Measurements from ENCODE around the gene ARMC7. TPM values are rescaled to one million over a fixed set of nuclear protein-coding genes. Genes with fewer than 3 reads are reported as not detected.
A peak's percentile ranks its signal among the peaks of the same experiment; 100 is the strongest.

The ARMC7 gene
- total and polyA plus RNA-seq, 2 of the 13 experiments (the other 11 are each of a cell fraction or from before 2014, with no cell fraction given), result 3.9 to 4.2 TPM

GRCh38 chr17:75086496-75087181 is 23.1 kb upstream of the ARMC7 start (continued):
- TF ChIP-seq, protein P1, sequence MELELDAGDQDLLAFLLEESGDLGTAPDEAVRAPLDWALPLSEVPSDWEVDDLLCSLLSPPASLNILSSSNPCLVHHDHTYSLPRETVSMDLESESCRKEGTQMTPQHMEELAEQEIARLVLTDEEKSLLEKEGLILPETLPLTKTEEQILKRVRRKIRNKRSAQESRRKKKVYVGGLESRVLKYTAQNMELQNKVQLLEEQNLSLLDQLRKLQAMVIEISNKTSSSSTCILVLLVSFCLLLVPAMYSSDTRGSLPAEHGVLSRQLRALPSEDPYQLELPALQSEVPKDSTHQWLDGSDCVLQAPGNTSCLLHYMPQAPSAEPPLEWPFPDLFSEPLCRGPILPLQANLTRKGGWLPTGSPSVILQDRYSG (CRISPR knock-in tag; IDR thresholded peaks at IDR 0.05), result no peak
- TF ChIP-seq CREB1 (IDR thresholded peaks at IDR 0.05) (no peak), CREB1 (CRISPR knock-in tag; IDR thresholded peaks at IDR 0.05) (peak; percentile 46; the same call in 1 of the 2 replicates), GLI4 (CRISPR knock-in tag; IDR thresholded peaks at IDR 0.05; ENCODE audit: borderline replicate concordance) (0 out of 2 replicates have a peak, but pooled peaks have one; percentile 49), ZNF75D (CRISPR knock-in tag; IDR thresholded peaks at IDR 0.05; ENCODE audit: borderline replicate concordance) (no peak), HMGA1 (CRISPR knock-in tag; conservative IDR thresholded peaks at IDR 0.05) (no peak), CHD2 (IDR thresholded peaks at IDR 0.05; ENCODE audit: low read depth, low read length) (no peak), ZNF263 (CRISPR knock-in tag; IDR thresholded peaks at IDR 0.05) (peak; percentile 55; the same call in 1 of the 2 replicates), SIN3A (IDR thresholded peaks at IDR 0.05; ENCODE audit: borderline replicate concordance, low read depth, low read length) (peak; percentile 64; the same call in 1 of the 2 replicates), CBX5 (CRISPR knock-in tag; IDR thresholded peaks at IDR 0.05; ENCODE audit: borderline replicate concordance) (0 out of 2 replicates have a peak, but pooled peaks have one; percentile 53), ZMYM4 (CRISPR knock-in tag; IDR thresholded peaks at IDR 0.05) (no peak), ZNF749 (CRISPR knock-in tag; IDR thresholded peaks at IDR 0.05; ENCODE audit: borderline replicate concordance) (no peak; the same call in 1 of the 2 replicates), CEBPG (CRISPR knock-in tag; IDR thresholded peaks at IDR 0.05) (peak; percentile 55; the same call in 1 of the 2 replicates), SP5 (CRISPR knock-in tag; IDR thresholded peaks at IDR 0.05; ENCODE audit: borderline replicate concordance, low read depth) (peak; percentile 79), RARG (CRISPR knock-in tag; IDR thresholded peaks at IDR 0.05; ENCODE audit: low read depth) (no peak), TBP (CRISPR knock-in tag; IDR thresholded peaks at IDR 0.05) (no peak), ZNF878 (CRISPR knock-in tag; IDR thresholded peaks at IDR 0.05) (no peak), ATRX (CRISPR knock-in tag; IDR thresholded peaks at IDR 0.05; ENCODE audit: borderline replicate concordance) (no peak), ZNF720 (CRISPR knock-in tag; IDR thresholded peaks at IDR 0.05) (no peak), ETS1 (CRISPR knock-in tag; IDR thresholded peaks at IDR 0.05) (0 out of 2 replicates have a peak, but pooled peaks have one; percentile 17), NONO (IDR thresholded peaks at IDR 0.05) (no peak), NONO (CRISPR knock-in tag; conservative IDR thresholded peaks at IDR 0.05) (peak; percentile 66; the same call in 1 of the 2 replicates), TCF12 (IDR thresholded peaks at IDR 0.05) (no peak), TCF12 (CRISPR knock-in tag; IDR thresholded peaks at IDR 0.05) (no peak)
- TF ChIP-seq, protein P2, sequence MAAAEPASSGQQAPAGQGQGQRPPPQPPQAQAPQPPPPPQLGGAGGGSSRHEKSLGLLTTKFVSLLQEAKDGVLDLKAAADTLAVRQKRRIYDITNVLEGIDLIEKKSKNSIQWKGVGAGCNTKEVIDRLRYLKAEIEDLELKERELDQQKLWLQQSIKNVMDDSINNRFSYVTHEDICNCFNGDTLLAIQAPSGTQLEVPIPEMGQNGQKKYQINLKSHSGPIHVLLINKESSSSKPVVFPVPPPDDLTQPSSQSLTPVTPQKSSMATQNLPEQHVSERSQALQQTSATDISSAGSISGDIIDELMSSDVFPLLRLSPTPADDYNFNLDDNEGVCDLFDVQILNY (CRISPR knock-in tag; conservative IDR thresholded peaks at IDR 0.05), result no peak
- TF ChIP-seq, protein P3, sequence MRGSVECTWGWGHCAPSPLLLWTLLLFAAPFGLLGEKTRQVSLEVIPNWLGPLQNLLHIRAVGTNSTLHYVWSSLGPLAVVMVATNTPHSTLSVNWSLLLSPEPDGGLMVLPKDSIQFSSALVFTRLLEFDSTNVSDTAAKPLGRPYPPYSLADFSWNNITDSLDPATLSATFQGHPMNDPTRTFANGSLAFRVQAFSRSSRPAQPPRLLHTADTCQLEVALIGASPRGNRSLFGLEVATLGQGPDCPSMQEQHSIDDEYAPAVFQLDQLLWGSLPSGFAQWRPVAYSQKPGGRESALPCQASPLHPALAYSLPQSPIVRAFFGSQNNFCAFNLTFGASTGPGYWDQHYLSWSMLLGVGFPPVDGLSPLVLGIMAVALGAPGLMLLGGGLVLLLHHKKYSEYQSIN (CRISPR knock-in tag; IDR thresholded peaks at IDR 0.05; ENCODE audit: borderline replicate concordance), result no peak
- TF ChIP-seq, protein P4, sequence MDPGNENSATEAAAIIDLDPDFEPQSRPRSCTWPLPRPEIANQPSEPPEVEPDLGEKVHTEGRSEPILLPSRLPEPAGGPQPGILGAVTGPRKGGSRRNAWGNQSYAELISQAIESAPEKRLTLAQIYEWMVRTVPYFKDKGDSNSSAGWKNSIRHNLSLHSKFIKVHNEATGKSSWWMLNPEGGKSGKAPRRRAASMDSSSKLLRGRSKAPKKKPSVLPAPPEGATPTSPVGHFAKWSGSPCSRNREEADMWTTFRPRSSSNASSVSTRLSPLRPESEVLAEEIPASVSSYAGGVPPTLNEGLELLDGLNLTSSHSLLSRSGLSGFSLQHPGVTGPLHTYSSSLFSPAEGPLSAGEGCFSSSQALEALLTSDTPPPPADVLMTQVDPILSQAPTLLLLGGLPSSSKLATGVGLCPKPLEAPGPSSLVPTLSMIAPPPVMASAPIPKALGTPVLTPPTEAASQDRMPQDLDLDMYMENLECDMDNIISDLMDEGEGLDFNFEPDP (CRISPR knock-in tag; conservative IDR thresholded peaks at IDR 0.05), result no peak
